WTC11 (cell line): ENCODE data around the gene LUC7L3. TPM values are rescaled to one million over a fixed set of nuclear protein-coding genes. Genes with fewer than 3 reads are reported as not detected.

Source experiments
- ATAC-seq: fragments of 200-7000 bp; cut with Tn5 transposase; 2 replicates; pipeline ENCODE4 v1.10.0; 2021; ENCODE audit warnings: mild to moderate bottlenecking, moderate library complexity
- CTCF ChIA-PET: fragments of 300-600 bp; sonication (Branson Sonifier 250); formaldehyde crosslinking; loops from one replicate; lab custom pipeline; 2021; ENCODE audit warnings: antibody characterized with exemption; lab: Charles Lee
- POLR2A ChIA-PET: fragments of 350-600 bp; sonication (Branson Sonifier 250); formaldehyde crosslinking; loops from one replicate; lab custom pipeline; 2021; ENCODE audit warnings: antibody characterized with exemption; lab: Charles Lee
- DNase-seq: peaks from one replicate; pipeline ENCODE4 v3.0.0; 2021; ENCODE audit warnings: low spot score
- H3K27ac Mint-ChIP-seq: 2 replicates; pipeline ENCODE4 v1.8.0; 2021; ENCODE audit warnings: mixed read lengths
- H3K27me3 Mint-ChIP-seq: 2 replicates; pipeline ENCODE4 v1.8.0; 2021; ENCODE audit warnings: low read depth, mild to moderate bottlenecking, moderate library complexity, mixed read lengths
- H3K36me3 Mint-ChIP-seq: 2 replicates; pipeline ENCODE4 v1.8.0; 2021; ENCODE audit warnings: mixed read lengths
- H3K4me1 Mint-ChIP-seq: 2 replicates; pipeline ENCODE4 v1.8.0; 2022; ENCODE audit warnings: mixed read lengths
- H3K4me3 Mint-ChIP-seq: 2 replicates; pipeline ENCODE4 v1.8.0; 2021; ENCODE audit warnings: mild to moderate bottlenecking, moderate library complexity, mixed read lengths
- H3K9me3 Mint-ChIP-seq: 2 replicates; pipeline ENCODE4 v1.8.0; 2021; ENCODE audit warnings: mixed read lengths
- ARID4B ChIP-seq: sonication (generic); formaldehyde crosslinking; IDR thresholded peaks from 2 replicates; pipeline ENCODE4 v1.8.0; 2023; ENCODE audit warnings: missing genetic modification reagents, mild to moderate bottlenecking, borderline replicate concordance
- CBFB ChIP-seq: sonication (generic); formaldehyde crosslinking; IDR thresholded peaks from 2 replicates; pipeline ENCODE4 v1.8.1; 2022; ENCODE audit warnings: mild to moderate bottlenecking, low read depth, missing genetic modification reagents
- CREB1 ChIP-seq: sonication (generic); formaldehyde crosslinking; IDR thresholded peaks from 2 replicates; pipeline ENCODE4 v1.8.0; 2023; ENCODE audit warnings: mild to moderate bottlenecking, missing genetic modification reagents
- E2F4 ChIP-seq: sonication (generic); formaldehyde crosslinking; IDR thresholded peaks from 2 replicates; pipeline ENCODE4 v1.8.1; 2022; ENCODE audit warnings: low read depth, mild to moderate bottlenecking, moderate library complexity, missing genetic modification reagents, borderline replicate concordance
- ELF4 ChIP-seq: sonication (generic); formaldehyde crosslinking; IDR thresholded peaks from 2 replicates; pipeline ENCODE4 v1.8.1; 2022; ENCODE audit warnings: low read depth, mild to moderate bottlenecking, moderate library complexity, missing genetic modification reagents
- JAZF1 ChIP-seq: fragments of 250-450 bp; sonication (Bioruptor Pico); IDR thresholded peaks from 2 replicates; pipeline ENCODE4 v1.9.0; 2021; ENCODE audit warnings: moderate library complexity, mild to moderate bottlenecking, inconsistent platforms
- MXD4 ChIP-seq: fragments of 250-450 bp; sonication (Bioruptor Pico); IDR thresholded peaks from 2 replicates; pipeline ENCODE4 v1.8.0; 2021; ENCODE audit warnings: mild to moderate bottlenecking, moderate library complexity, borderline replicate concordance
- MYBL2 ChIP-seq: sonication (generic); formaldehyde crosslinking; IDR thresholded peaks from 2 replicates; pipeline ENCODE4 v1.8.1; 2023; ENCODE audit warnings: mild to moderate bottlenecking, moderate library complexity, missing genetic modification reagents
- PREB ChIP-seq: sonication (generic); formaldehyde crosslinking; IDR thresholded peaks from 2 replicates; pipeline ENCODE4 v1.8.1; 2022; ENCODE audit warnings: mild to moderate bottlenecking, missing genetic modification reagents, moderate library complexity, borderline replicate concordance
- TEAD1 ChIP-seq: sonication (generic); formaldehyde crosslinking; IDR thresholded peaks from 2 replicates; pipeline ENCODE4 v1.8.0; 2022; ENCODE audit warnings: mild to moderate bottlenecking, missing genetic modification reagents
- TP53 ChIP-seq: sonication (generic); formaldehyde crosslinking; IDR thresholded peaks from 2 replicates; pipeline ENCODE4 v1.8.1; 2023; ENCODE audit warnings: mild to moderate bottlenecking, missing genetic modification reagents
- USF1 ChIP-seq: sonication (generic); formaldehyde crosslinking; IDR thresholded peaks from 2 replicates; pipeline ENCODE4 v1.8.0; 2022; ENCODE audit warnings: mild to moderate bottlenecking, missing genetic modification reagents
- ZNF121 ChIP-seq: sonication (generic); formaldehyde crosslinking; IDR thresholded peaks from 2 replicates; pipeline ENCODE4 v1.8.0; 2023; ENCODE audit warnings: missing genetic modification reagents
- ZNF219 ChIP-seq: sonication (generic); formaldehyde crosslinking; IDR thresholded peaks from 2 replicates; pipeline ENCODE4 v1.8.0; 2023; ENCODE audit warnings: missing genetic modification reagents, mild to moderate bottlenecking, borderline replicate concordance
- ZNF396 ChIP-seq: fragments of 250-450 bp; sonication (Bioruptor Pico); IDR thresholded peaks from 2 replicates; pipeline ENCODE4 v1.8.0; 2021; ENCODE audit warnings: mild to moderate bottlenecking, moderate library complexity, borderline replicate concordance
- ZNF423 ChIP-seq: fragments of 250-450 bp; sonication (Bioruptor Pico); IDR thresholded peaks from 2 replicates; pipeline ENCODE4 v2.1.2; 2022; ENCODE audit warnings: mild to moderate bottlenecking, moderate library complexity
- ZNF425 ChIP-seq: fragments of 250-450 bp; sonication (Bioruptor Pico); conservative IDR thresholded peaks from 2 replicates; pipeline ENCODE4 v1.9.0; 2021; ENCODE audit warnings: mild to moderate bottlenecking
- total RNA-seq: library from RNA; stranded (reverse); gene quantifications from 3 replicates; pipeline ENCODE4 v1.2.3, GENCODE V29; 2021

LUC7L3 gene
- total RNA-seq, 1 experiment from 2014 or later = 190 TPM

- TF ChIP-seq JAZF1 (CRISPR knock-in tag) (no peak), MYBL2 (no peak)
- H3K4me3 Mint-ChIP-seq = no peak overlapping the region
- ATAC-seq (no peak), DNase-seq (no peak)
- H3K36me3 Mint-ChIP-seq = no peaks in the 10 kb centered on the region
- H3K27me3 Mint-ChIP-seq = no peaks in the 10 kb centered on the region
- H3K4me1 Mint-ChIP-seq = peaks cover 16% of the 10 kb centered on the region
- ChIA-PET CTCF (interaction anchor here (1.0 to 7.7 kb wide), 2 partner anchors 17 to 86 kb away, joined by 3 to 70 read pairs; no protein-coding TSS in a partner anchor), POLR2A (no interaction called here)
- H3K27ac Mint-ChIP-seq = 0 out of 2 replicates have a peak overlapping the region, but pooled peaks have one; percentile 33
- no peaks in the 10 kb centered on the region for H3K9me3 Mint-ChIP-seq
Measured at GRCh38 chr17:50766222-50767023, 47.0 kb downstream of the LUC7L3 start.

DNA sequence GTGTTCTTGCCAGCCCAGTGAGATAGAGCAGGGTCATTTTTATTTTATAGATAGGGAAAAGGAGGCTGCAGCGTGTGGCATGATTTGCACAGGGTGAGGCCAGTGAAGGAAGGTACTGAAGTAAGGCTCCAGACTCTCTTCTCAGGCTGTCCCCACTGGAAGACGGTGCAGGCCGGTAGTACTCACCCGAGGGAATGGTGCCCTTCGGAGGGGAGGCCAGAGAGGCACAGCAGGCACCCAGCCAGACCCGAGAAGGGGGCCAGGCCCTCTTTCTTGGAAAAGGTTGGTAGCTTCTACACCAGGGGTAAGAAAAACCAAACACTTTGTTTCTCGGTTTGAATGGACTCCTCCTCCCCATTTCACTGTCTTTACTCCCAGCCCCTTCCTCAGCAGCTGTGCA is 47.6 kb downstream of the LUC7L3 start:
- ChIA-PET CTCF (interaction anchor here (1.0 to 7.7 kb wide), 3 partner anchors 16 to 85 kb away, joined by 3 to 70 read pairs (median 13); no protein-coding TSS in a partner anchor), POLR2A (no interaction called here)
- Mint-ChIP-seq H3K36me3 (no peaks in the 10 kb centered on the region), H3K9me3 (no peaks in the 10 kb centered on the region), H3K27me3 (no peaks in the 10 kb centered on the region), H3K4me1 (peaks cover 19% of the 10 kb centered on the region), H3K4me3 (no peak overlapping the region), H3K27ac (no peak overlapping the region)
- ATAC-seq (no peak), DNase-seq (no peak)
- no peak for TF ChIP-seq ELF4 (CRISPR knock-in tag)
- no peak for TF ChIP-seq ZNF425
- no peak for TF ChIP-seq ARID4B

- no peak for ATAC-seq
- Mint-ChIP-seq H3K27ac (no peak within 1 kb of the TSS), H3K4me1 (peaks cover 21% of the 10 kb centered on the region), H3K36me3 (no peaks in the 10 kb centered on the region), H3K4me3 (no peak within 1 kb of the TSS), H3K9me3 (no peaks in the 10 kb centered on the region), H3K27me3 (no peaks in the 10 kb centered on the region)
- DNase-seq = no peak
- POLR2A ChIA-PET = no interaction called here
- CTCF ChIA-PET = interaction anchor here (2.7 to 7.7 kb wide), 2 partner anchors 16 to 75 kb away, joined by 13 to 70 read pairs; no protein-coding TSS in a partner anchor
- TF ChIP-seq CBFB (no peak), CREB1 (CRISPR knock-in tag) (no peak), JAZF1 (CRISPR knock-in tag) (no peak), TP53 (no peak), ZNF219 (CRISPR knock-in tag) (no peak), ZNF423 (no peak), PREB (CRISPR knock-in tag) (no peak), TEAD1 (no peak), USF1 (CRISPR knock-in tag) (no peak), E2F4 (CRISPR knock-in tag) (no peak), ZNF121 (CRISPR knock-in tag) (no peak), ZNF396 (CRISPR knock-in tag) (no peak), MXD4 (no peak)
Measured at GRCh38 chr17:50767446-50767845, 48.0 kb downstream of the LUC7L3 start, which contains the start of gene ANKRD40CL. ANKRD40CL (minus strand) TSS chr17:50767518; CDS start chr17:50766913, 605 bp downstream.
